Panc1 (cell line): ENCODE results near the gene HIPK2. TPM values are rescaled to one million over a fixed set of nuclear protein-coding genes. Genes with fewer than 3 reads are reported as not detected.

Experiments used
- ATAC-seq: fragments of 200-7000 bp; cut with Tn5 transposase; 2 replicates; pipeline ENCODE4 v1.9.1; 2020; ENCODE audit warnings: mild to moderate bottlenecking, moderate library complexity
- BruUV-seq: library from RNA; stranded (reverse); fragments of 400-500 nt; replicated peaks from 2 replicates; lab custom pipeline; 2021; lab: Mats Ljungman, UMichigan
- CTCF ChIA-PET: fragments of 300-600 bp; sonication (Branson Sonifier 250); formaldehyde crosslinking; loops from one replicate; lab custom pipeline; 2022; ENCODE audit warnings: antibody characterized with exemption; lab: Charles Lee
- POLR2A ChIA-PET: fragments of 300-600 bp; sonication (Branson Sonifier 250); formaldehyde crosslinking; loops from one replicate; lab custom pipeline; 2022; ENCODE audit warnings: antibody characterized with exemption; lab: Charles Lee
- DNase-seq: peaks from one replicate; pipeline ENCODE4 v3.0.0-alpha.2; 2010; ENCODE audit warnings: low read depth, low spot score
- H3K27ac ChIP-seq: 2 replicates; pipeline ENCODE4 v1.5.1; 2011; ENCODE audit warnings: mild to moderate bottlenecking, low read length, inconsistent platforms
- H3K27me3 ChIP-seq: fragments of 200-500 bp; sonication (Bioruptor generic); 2 replicates; pipeline ENCODE4 v1.6.0; 2014; ENCODE audit warnings: low read length, inconsistent platforms; ENCODE audit not compliant: control insufficient read depth, insufficient read depth
- H3K36me3 ChIP-seq: fragments of 200-500 bp; sonication (Bioruptor generic); 2 replicates; pipeline ENCODE4 v1.5.1; 2014; ENCODE audit warnings: inconsistent platforms, mild to moderate bottlenecking, low read length, moderate library complexity; ENCODE audit not compliant: control insufficient read depth, insufficient read depth
- H3K4me1 ChIP-seq: 2 replicates; pipeline ENCODE4 v1.5.1; 2011; ENCODE audit warnings: inconsistent platforms, mild to moderate bottlenecking, low read length, moderate library complexity; ENCODE audit not compliant: control insufficient read depth, insufficient read depth
- H3K4me3 ChIP-seq, 2 experiments: 2 replicates each; pipeline ENCODE4 v1.5.1; 2011 to 2012; ENCODE audit warnings: low read depth in 2 of 2, low read length in 2 of 2, mild to moderate bottlenecking in 2 of 2, inconsistent platforms in 1 of 2, moderate library complexity in 1 of 2
- H3K9me3 ChIP-seq: fragments of 200-500 bp; sonication (Bioruptor generic); 2 replicates; pipeline ENCODE4 v1.5.1; 2014; ENCODE audit warnings: low read depth, mild to moderate bottlenecking, inconsistent platforms, low read length, moderate library complexity; ENCODE audit not compliant: control insufficient read depth, insufficient read depth
- CTCF ChIP-seq: fragments of 450-650 bp; IDR thresholded peaks from 2 replicates; pipeline ENCODE4 v1.5.1; 2017; ENCODE audit warnings: mild to moderate bottlenecking
- POLR2AphosphoS5 ChIP-seq: IDR thresholded peaks from 2 replicates; pipeline ENCODE4 v1.6.1; 2012; ENCODE audit warnings: mild to moderate bottlenecking, low read depth, low read length, moderate library complexity
- SIN3A ChIP-seq: IDR thresholded peaks from 2 replicates; pipeline ENCODE4 v1.6.1; 2012; ENCODE audit warnings: low read depth, mild to moderate bottlenecking, low read length, moderate library complexity, borderline replicate concordance; ENCODE audit not compliant: insufficient read depth
- TCF7L2 ChIP-seq: IDR thresholded peaks from 2 replicates; pipeline ENCODE4 v1.6.1; 2011; ENCODE audit warnings: mild to moderate bottlenecking, low read depth, low read length, inconsistent platforms
- in situ Hi-C: cut with HindIII; loops from 2 replicates; pipeline ENCODE4 v1.10.0; 2016; ENCODE audit warnings: low sequenced_read_pairs, low pct_unique_long_range_greater_than_20kb
- intact Hi-C: fragments of 100-400 bp; cut with micrococcal nuclease; formaldehyde crosslinking; loops from one replicate; pipeline ENCODE4 v1.10.0; 2022; ENCODE audit not compliant: unreplicated experiment
- total RNA-seq: library from RNA; stranded (reverse); gene quantifications from one replicate; pipeline ENCODE4 v1.2.1, GENCODE V29; 2021; ENCODE audit not compliant: unreplicated experiment
- TF ChIP-seq, protein P1 (sequence below), 2 experiments: IDR thresholded peaks; 2 replicates each; pipeline ENCODE4 v1.6.1; 2011 to 2012; ENCODE audit warnings: low read depth in 2 of 2, control low read depth in 1 of 2, low read length in 1 of 2, mild to moderate bottlenecking in 1 of 2, moderate library complexity in 1 of 2; ENCODE audit not compliant: insufficient read depth in 1 of 2

Gene HIPK2
- total RNA-seq, 1 experiment from 2014 or later, result 34.1 TPM

DNA sequence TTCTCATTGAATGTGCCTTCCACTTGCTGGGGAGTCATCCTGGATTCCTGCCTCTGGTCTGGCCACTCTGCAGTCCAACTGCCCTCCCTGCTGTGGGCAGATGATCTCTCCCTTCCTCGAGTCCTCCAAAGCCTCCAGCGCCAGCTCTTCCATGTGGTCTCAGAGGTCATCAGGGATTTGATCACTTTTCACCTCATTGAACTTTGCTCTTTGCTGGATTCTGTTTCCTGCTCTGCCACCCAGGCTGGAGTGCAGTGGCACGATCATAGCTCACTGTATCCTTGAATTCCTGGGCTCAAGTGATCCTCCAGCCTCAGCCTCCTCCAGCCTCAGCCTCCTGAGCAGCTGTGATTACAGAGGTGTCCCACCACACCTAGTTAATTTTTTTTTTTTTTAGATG, 29.2 kb upstream of the HIPK2 start:
- Histone ChIP-seq H3K4me1 (no peaks in the 10 kb centered on the region), H3K9me3 (no peaks in the 10 kb centered on the region), H3K4me3 (no peak overlapping the region), H3K36me3 (no peaks in the 10 kb centered on the region), H3K27ac (no peak overlapping the region), H3K27me3 (no peaks in the 10 kb centered on the region)
- ATAC-seq (no peak), DNase-seq (no peak)
- TF ChIP-seq TCF7L2 (no peak), SIN3A (no peak)
- intact Hi-C loops (no loop called here), in situ Hi-C loops (no loop called here)
- ChIA-PET POLR2A (no interaction called here), CTCF (no interaction called here)
- no TSS peak for BruUV-seq

GRCh38 chr7:139804571-139804970, 26.8 kb upstream of the HIPK2 start:
- no peak for ATAC-seq
- no peaks in the 10 kb centered on the region for H3K4me1 ChIP-seq
- in situ Hi-C loops (no loop called here), intact Hi-C loops (no loop called here)
- no peak for TF ChIP-seq POLR2AphosphoS5
- TF ChIP-seq TCF7L2, result no peak
- TF ChIP-seq, protein P1, sequence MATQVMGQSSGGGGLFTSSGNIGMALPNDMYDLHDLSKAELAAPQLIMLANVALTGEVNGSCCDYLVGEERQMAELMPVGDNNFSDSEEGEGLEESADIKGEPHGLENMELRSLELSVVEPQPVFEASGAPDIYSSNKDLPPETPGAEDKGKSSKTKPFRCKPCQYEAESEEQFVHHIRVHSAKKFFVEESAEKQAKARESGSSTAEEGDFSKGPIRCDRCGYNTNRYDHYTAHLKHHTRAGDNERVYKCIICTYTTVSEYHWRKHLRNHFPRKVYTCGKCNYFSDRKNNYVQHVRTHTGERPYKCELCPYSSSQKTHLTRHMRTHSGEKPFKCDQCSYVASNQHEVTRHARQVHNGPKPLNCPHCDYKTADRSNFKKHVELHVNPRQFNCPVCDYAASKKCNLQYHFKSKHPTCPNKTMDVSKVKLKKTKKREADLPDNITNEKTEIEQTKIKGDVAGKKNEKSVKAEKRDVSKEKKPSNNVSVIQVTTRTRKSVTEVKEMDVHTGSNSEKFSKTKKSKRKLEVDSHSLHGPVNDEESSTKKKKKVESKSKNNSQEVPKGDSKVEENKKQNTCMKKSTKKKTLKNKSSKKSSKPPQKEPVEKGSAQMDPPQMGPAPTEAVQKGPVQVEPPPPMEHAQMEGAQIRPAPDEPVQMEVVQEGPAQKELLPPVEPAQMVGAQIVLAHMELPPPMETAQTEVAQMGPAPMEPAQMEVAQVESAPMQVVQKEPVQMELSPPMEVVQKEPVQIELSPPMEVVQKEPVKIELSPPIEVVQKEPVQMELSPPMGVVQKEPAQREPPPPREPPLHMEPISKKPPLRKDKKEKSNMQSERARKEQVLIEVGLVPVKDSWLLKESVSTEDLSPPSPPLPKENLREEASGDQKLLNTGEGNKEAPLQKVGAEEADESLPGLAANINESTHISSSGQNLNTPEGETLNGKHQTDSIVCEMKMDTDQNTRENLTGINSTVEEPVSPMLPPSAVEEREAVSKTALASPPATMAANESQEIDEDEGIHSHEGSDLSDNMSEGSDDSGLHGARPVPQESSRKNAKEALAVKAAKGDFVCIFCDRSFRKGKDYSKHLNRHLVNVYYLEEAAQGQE (IDR thresholded peaks at IDR 0.05; ENCODE audit: insufficient read depth in 1 of 2, low read depth in 2 of 2, low read length in 1 of 2), result no peak
- TF ChIP-seq CTCF, result no peak
- no peak for TF ChIP-seq SIN3A
- no peaks in the 10 kb centered on the region for H3K27me3 ChIP-seq
- no peaks in the 10 kb centered on the region for H3K36me3 ChIP-seq
- ChIA-PET POLR2A (no interaction called here), CTCF (no interaction called here)
- H3K27ac ChIP-seq, result no peak overlapping the region
- DNase-seq, result no peak
- no peak overlapping the region for H3K4me3 ChIP-seq
- no TSS peak for BruUV-seq
- no peaks in the 10 kb centered on the region for H3K9me3 ChIP-seq

DNA sequence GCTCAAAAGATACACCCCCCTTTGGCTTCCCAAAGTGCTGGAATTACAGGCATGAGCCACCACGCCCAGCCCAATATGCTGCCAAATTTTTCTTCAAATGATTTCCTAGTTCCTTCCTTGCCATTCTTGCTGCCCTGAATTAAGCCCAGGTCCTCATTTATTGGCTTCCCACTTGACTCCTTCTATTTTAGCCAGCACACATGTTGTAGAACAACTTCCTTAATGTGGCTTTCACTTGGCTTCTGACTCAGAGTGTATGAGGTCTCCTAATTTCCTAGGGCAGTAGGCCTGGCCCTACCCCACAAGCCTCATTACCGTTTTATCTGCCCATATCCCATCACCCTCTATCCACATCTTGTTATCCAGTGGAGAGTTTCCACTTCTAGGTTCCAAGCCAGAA, 21.8 kb upstream of the HIPK2 start:
- no peaks in the 10 kb centered on the region for H3K9me3 ChIP-seq
- ChIA-PET CTCF (interaction anchor here (0.7 kb wide), 1 partner anchor 166 kb away, joined by 5 read pairs; no protein-coding TSS in a partner anchor), POLR2A (interaction anchor here (0.6 kb wide), 1 partner anchor 16 kb away, joined by 3 read pairs; no protein-coding TSS in a partner anchor)
- no peaks in the 10 kb centered on the region for H3K4me1 ChIP-seq
- in situ Hi-C loops (no loop called here), intact Hi-C loops (no loop called here)
- TF ChIP-seq TCF7L2 (no peak), POLR2AphosphoS5 (no peak), CTCF (no peak), SIN3A (no peak)
- TF ChIP-seq, protein P1 (IDR thresholded peaks at IDR 0.05; ENCODE audit: insufficient read depth in 1 of 2, low read depth in 2 of 2, low read length in 1 of 2), result no peak
- DNase-seq (no peak), ATAC-seq (no peak)
- H3K27me3 ChIP-seq, result no peaks in the 10 kb centered on the region
- H3K27ac ChIP-seq, result no peak overlapping the region
- H3K36me3 ChIP-seq, result no peaks in the 10 kb centered on the region
- BruUV-seq, result no TSS peak
- H3K4me3 ChIP-seq, result no peak overlapping the region
